HG02610 (cell line): ENCODE data around the gene LMF1.
"Not testable (repeated sequence)": the region's sequence is repeated elsewhere in the genome, so short reads cannot be mapped to it uniquely, and the experiment has no call there.

Experiments
- ATAC-seq: cut with Tn5 transposase; IDR thresholded peaks from one replicate; pipeline ENCODE4 v1.9.1; 2021; ENCODE audit warnings: mild to moderate bottlenecking, moderate library complexity; ENCODE audit not compliant: unreplicated experiment

LMF1 gene

GRCh38 chr16:838741-839140, 132.0 kb downstream of the LMF1 start:
- ATAC-seq, result no peak

GRCh38 chr16:836822-837221, 134.0 kb downstream of the LMF1 start:
- not testable (repeated sequence) for ATAC-seq

GRCh38 chr16:836221-836620, 134.6 kb downstream of the LMF1 start:
- no peak for ATAC-seq

DNA sequence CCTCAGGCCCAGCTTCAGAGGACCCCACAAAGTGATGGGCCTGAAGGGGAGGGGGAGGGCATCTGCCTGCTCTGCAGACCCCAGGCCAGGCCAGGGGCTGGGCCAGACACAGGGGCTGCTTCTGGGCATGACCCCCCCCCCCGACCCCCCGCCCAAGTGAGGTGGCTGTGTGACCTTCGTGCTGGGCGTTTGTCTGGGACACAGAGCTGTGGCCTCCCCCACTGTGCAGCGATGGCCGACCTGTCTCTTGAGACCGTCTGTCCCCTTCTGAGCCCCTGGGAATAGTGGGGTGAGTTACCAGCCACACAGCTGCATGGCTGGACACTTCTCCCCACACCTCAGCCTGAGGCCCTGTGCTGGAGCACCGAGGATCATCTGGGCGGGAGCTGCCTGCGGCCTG, 135.4 kb downstream of the LMF1 start:
- no peak for ATAC-seq

DNA sequence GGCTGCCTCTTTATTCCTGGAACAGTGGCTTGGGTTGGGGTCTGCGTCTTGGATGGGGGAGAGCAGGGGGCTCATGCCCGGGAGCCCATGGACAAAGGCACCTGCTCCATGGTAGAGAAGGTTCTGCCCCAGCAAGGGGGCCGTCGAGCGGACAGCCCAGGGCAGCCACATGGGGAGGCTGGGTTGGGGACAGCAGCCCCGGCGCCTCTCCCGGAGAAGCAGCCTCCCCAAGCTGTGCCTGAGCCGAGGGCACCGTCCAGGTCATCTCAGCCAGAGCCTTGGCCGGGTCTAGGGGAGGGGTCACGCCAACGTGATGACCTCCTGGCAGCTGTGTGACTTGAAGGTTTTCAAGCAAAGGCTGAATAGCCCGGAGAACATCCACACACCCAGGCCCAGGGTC, 137.4 kb downstream of the LMF1 start:
- no peak for ATAC-seq

DNA sequence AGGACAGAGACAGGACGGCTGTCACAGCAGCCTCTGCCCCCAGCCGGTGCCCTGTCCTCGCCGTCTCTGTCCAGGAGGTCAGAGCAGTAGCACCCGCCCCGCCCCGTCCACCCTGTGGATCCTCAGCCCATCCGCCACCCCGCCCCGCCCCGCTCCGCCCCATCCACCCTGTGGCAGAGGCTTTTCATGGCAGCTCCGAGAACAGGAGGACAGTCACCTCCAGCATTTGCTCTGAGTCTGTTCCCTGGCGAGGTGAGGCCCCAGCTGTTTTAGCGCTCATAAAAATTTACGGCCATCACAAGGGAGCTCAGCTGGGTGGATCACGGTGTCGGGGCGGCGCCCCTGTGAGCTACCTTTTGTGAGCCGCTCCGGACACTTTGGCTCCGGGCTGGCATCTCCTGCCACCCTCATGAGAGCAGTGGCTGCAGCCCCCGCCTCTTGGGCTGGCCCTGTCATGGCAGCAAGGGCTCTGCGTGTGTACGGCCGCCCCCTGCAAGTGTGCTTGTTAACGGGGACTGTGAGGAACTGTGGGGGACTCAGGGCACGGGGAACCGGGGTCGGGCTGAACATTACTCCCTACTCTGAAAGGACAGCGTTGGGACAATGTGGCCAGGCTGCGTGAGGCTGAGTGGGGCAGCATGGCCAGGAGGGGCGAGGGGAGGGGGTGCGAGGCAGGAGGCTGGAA, 138.0 kb downstream of the LMF1 start:
- no peak for ATAC-seq

- no peak for ATAC-seq
These were observed 139.0 kb downstream of the LMF1 start for GRCh38 chr16:831571-832413.

DNA sequence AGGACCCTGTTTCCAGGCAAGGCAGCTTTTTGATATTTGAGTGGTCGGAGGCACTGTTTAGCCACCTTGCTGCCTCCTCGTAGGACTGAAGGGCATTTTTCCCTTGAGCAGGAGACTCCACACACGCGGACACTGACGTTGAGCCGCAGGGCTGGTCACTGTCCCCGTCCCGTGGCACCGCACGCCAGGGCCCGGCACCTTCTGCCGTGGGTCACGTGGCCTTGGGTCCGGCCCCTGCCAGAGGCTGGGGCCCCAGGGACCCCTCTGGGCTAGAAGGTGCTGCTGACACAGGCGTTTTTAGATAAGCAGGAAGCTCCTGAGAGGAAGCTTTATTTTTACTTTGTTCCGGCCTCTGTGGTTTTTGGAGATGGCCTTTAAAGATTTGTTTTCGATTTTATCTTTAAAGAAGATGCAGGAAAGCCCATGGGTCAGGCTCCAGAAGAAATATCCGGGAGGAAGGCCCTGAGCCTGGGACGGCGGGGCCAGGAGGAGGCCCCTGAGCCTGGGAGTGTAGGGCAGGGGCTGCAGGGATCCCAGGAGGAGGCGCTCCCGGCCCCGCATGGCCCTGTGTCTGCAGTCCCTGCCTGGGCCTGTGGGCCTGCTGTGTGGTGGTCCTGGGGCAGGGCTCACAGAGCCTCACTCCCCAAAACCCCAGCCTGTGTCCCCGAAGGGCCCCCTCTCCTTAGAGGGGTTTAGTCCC, 139.8 kb downstream of the LMF1 start:
- no peak for ATAC-seq

GRCh38 chr16:830107-830870, 140.5 kb downstream of the LMF1 start:
- ATAC-seq, result no peak

DNA sequence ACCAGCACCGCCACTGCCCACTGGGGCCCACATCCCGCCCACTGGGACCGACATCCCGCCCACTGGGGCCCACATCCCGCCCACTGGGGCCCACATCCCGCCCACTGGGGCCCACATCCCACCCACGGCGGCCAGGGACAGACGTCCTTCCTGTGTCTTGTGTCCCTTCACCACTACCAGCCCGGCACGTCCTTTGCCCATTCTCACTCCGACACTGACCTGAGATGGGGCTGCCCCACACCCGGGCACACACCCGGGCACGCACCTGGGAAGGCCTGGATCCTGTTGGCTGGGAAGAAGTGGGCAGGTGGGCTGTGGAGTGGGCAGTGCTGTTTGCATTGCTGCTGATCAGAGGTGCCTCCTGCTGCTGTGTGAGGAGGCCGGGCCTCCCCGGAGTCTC, 141.9 kb downstream of the LMF1 start:
- no peak for ATAC-seq

- ATAC-seq, result no peak
These were observed 143.3 kb downstream of the LMF1 start for GRCh38 chr16:827513-827912.

DNA sequence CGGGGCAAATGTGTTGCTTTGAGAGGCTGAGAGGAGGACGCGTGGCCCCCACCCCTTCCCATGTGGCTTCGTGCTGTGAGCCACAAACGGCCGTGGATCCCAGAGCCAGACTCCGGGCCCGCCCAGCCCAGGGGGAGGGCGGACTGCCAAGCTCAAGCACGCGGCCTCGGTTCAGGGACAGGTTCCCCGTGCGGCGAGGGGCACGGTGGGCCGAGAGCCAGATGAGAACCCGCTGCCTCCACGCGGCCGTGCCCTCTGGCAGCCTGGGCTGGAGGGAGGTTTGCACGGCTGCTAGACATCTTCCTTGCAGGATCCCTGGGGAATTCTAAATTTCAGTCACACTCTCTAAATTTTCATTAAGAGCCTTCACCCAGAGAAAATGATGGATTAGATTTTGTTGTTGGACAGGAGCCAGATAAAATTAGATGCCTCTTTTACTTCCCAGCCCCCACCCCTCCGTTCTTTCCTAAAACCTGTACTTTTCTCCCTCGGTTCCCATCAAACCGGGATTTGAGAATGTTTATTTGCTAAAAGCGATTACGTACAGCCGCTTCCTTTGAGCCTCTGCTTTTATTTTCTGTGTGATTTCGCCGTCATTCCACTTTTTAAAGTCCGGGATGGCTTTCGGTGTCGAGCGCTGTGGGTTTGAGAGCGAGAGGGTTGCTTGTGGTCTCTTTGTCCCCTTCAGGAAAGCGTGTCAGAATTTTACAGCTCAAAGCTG, 145.3 kb downstream of the LMF1 start:
- no peak for ATAC-seq

DNA sequence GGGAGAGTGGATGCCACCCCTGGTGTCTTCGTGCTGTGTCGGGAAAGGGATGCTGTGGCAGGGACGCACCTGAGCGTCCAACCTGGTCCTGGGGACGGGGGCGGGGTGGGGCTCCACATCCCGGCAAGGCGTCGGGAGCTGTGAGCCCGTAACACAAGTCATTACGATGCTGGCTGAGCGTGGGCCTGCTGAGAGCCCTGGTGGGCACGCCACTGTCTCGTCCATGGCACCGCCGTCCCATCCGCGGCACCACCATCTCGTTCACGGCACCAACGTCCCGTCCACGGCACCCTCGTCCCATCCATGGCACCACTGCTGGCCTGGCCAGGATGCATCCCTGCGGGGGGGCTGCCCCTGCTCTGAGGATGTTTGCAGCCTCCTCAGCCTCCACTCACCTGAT, 146.2 kb downstream of the LMF1 start:
- ATAC-seq, result no peak

DNA sequence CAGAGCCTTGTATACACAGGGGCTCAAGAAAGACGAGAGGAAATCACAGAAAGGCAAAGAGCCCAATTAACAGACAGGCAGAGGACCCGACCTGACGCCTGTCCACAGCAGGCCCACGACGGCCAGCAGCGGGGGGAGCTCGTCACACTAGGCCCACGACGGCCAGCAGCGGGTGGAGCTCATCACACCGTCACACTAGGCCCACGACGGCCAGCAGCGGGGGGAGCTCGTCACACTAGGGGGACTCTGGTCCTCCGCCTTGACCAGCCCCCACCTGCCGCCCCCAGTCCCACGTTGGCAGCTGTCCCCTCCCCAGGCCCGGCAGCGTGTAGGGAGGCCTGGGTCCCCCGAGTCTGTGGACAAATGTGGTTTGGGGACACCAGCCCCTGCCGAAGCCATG, 146.6 kb downstream of the LMF1 start:
- ATAC-seq, result no peak

- no peak for ATAC-seq
These were observed 147.9 kb downstream of the LMF1 start for GRCh38 chr16:822909-823297.

GRCh38 chr16:822174-822908, 148.4 kb downstream of the LMF1 start:
- no peak for ATAC-seq

- ATAC-seq, result no peak
These were observed 149.0 kb downstream of the LMF1 start for GRCh38 chr16:821751-822150.

DNA sequence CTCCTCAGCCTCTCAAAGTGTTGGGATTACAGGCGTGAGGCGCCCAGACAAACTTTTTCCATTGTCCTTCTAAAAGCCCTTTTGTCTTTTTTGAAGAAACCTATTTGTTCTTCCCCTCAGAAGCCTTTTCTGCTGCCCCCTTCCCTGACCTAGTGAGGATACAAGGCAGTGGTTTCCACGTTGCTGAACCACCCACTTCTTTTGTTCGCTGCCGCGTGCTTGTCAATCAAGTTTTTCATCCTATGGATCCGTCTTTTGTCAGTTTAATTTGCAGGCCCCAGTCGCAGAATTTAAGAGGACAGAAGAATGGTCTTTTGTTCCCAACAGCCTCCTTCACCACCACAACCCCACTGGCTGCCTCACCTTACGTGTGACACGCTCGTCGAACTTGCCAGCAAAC, 150.0 kb downstream of the LMF1 start:
- ATAC-seq, result no peak

- ATAC-seq, result not testable (repeated sequence)
These were observed 150.8 kb downstream of the LMF1 start for GRCh38 chr16:820044-820408.
